ENCODE data around the gene ARFGAP1. TPM values are rescaled to one million over a fixed set of nuclear protein-coding genes. Genes with fewer than 3 reads are reported as not detected.

ARFGAP1 gene
- polyA plus RNA-seq, 1 experiment = 76.5 TPM

DNA sequence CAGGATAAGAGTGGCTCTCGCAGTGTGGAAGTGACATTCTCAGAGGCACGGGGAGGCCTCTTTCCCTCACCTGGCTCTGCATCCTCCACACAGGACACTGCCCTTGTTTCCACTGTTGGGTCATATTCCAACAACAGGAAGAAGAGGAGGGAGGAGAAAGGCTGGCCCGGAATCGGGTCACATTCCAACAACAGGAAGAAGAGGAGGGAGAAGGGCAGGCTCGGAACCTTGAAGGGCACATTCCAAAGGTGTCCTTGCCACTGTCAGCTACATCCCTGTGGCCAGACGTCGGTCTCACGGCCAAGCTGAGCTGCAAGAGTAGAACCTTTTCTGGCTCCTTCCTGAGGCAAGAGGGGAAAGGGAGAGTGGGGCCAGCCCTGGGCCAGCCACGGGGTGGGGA lies 63.1 kb downstream of the ARFGAP1 start:
- Histone ChIP-seq H3K36me3 (ENCODE audit: control insufficient read depth, insufficient read depth, low read length) (no peaks in the 10 kb centered on the region), H3K4me3 (ENCODE audit: low read depth, low read length) (no peak overlapping the region), H3K27me3 (ENCODE audit: control insufficient read depth, insufficient read depth, low read length) (no peaks in the 10 kb centered on the region; the same call in none of the 2 replicates)
- ChIA-PET CTCF (no interaction called here), POLR2A (no interaction called here)
- no peak for DNase-seq (ENCODE audit: low read depth)
- TF ChIP-seq, protein P1, sequence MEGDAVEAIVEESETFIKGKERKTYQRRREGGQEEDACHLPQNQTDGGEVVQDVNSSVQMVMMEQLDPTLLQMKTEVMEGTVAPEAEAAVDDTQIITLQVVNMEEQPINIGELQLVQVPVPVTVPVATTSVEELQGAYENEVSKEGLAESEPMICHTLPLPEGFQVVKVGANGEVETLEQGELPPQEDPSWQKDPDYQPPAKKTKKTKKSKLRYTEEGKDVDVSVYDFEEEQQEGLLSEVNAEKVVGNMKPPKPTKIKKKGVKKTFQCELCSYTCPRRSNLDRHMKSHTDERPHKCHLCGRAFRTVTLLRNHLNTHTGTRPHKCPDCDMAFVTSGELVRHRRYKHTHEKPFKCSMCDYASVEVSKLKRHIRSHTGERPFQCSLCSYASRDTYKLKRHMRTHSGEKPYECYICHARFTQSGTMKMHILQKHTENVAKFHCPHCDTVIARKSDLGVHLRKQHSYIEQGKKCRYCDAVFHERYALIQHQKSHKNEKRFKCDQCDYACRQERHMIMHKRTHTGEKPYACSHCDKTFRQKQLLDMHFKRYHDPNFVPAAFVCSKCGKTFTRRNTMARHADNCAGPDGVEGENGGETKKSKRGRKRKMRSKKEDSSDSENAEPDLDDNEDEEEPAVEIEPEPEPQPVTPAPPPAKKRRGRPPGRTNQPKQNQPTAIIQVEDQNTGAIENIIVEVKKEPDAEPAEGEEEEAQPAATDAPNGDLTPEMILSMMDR (IDR thresholded peaks at IDR 0.05; ENCODE audit: insufficient read depth, low read depth, low read length) = no peak

DNA sequence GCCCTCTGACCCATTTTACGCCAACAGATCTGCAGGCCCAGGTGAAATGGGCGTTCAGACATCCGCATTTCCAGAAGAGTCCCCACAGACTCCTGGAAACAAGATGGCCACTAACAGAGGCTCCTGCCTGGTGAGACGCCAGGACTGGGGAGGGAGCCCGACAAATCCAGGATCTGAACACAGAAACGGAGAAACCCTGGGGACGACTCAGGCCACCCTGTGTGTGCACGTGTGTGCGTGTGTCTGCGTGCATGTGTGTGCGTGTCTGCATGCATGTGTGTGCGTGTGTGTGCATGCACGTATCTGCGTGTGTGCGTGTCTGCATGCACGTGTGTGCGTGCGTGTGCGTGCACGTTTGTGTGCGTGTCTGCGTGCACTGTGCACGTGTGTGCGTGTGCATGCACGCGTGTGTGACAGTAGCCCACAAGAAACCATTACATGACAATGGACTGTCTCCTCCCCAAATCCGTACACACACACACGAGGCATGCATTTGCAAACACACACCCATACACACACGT lies 63.7 kb downstream of the ARFGAP1 start:
- TF ChIP-seq, protein P1 (IDR thresholded peaks at IDR 0.05; ENCODE audit: insufficient read depth, low read depth, low read length) = no peak
- POLR2A ChIA-PET = no interaction called here

DNA sequence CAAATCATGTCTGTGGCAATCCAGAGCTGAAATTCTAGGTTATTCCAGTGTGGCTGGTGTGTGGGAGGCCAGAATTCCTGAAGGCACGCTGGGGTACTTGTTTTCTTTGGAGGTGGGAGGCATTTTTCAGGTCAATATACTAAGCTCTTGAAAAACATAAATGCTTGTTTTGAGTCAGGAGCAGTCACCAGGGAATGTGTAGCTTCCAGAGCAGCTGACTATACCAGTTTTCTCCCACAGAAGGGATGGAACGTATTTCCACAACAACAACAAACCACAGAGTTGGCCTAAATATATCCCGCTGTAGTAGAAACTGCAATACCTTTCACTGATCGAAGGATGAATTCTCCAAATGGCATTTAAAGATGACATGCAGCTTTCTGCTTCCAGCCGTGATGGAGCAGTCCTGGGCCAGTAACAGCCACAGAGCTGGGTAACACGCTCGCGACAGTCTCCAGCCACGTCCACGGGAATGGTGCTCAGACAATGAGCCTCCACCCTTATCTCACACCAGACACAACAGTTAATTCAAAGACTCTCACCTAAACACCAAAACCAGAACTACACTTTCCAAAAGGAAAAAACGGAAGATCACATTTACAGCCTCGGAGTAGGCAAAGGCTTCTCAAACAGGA lies 65.3 kb downstream of the ARFGAP1 start:
- POLR2A ChIA-PET = no interaction called here
- TF ChIP-seq, protein P1 (IDR thresholded peaks at IDR 0.05; ENCODE audit: insufficient read depth, low read depth, low read length) = no peak
- Histone ChIP-seq H3K4me3 (ENCODE audit: low read depth, low read length) (no peak overlapping the region), H3K27me3 (ENCODE audit: control insufficient read depth, insufficient read depth, low read length) (peaks cover 1% of the 10 kb centered on the region), H3K36me3 (ENCODE audit: control insufficient read depth, insufficient read depth, low read length) (no peaks in the 10 kb centered on the region)
- CTCF ChIA-PET = interaction anchor here (1.2 kb wide), 1 partner anchor 28 kb away, joined by 3 read pairs; no protein-coding TSS in a partner anchor
- DNase-seq (ENCODE audit: low read depth) = no peak

More for the DNA sequence above, 63.7 kb downstream of the ARFGAP1 start:
- CTCF ChIA-PET = no interaction called here
- Histone ChIP-seq H3K27me3 (ENCODE audit: control insufficient read depth, insufficient read depth, low read length) (no peaks in the 10 kb centered on the region; the same call in none of the 2 replicates), H3K4me3 (ENCODE audit: low read depth, low read length) (no peak overlapping the region), H3K36me3 (ENCODE audit: control insufficient read depth, insufficient read depth, low read length) (no peaks in the 10 kb centered on the region)
- no peak for DNase-seq (ENCODE audit: low read depth)

Small RNA genes within 50 kb of the gene (small RNA-seq; reads per million reads assigned to genes)
- gene MIR3196 (ENCODE audit: insufficient read length, low read depth, low replicate concordance) (not detected), gene MIR4326 (ENCODE audit: insufficient read length, low read depth, low replicate concordance) (not detected), gene RNU6-994P (ENCODE audit: insufficient read length, low read depth, low replicate concordance) (not detected)

Other genes starting within 250 kb of the ARFGAP1 start
- 17.5 and 19.1 TPM in 2 replicates for gene YTHDF1, start 56.7 kb upstream of the ARFGAP1 start, polyA plus RNA-seq (2011; rRNA removed)
- gene BIRC7, start 36.9 kb upstream of the ARFGAP1 start, polyA plus RNA-seq (2011; rRNA removed) = not detected in 2 replicates
- not detected in 2 replicates for gene NKAIN4, start 18.4 kb upstream of the ARFGAP1 start, polyA plus RNA-seq (2011; rRNA removed)
- not detected in 2 replicates for gene COL20A1, start 20.4 kb downstream of the ARFGAP1 start, polyA plus RNA-seq (2011; rRNA removed)
- not detected in 2 replicates for gene CHRNA4, start 88.5 kb downstream of the ARFGAP1 start, polyA plus RNA-seq (2011; rRNA removed)
- not detected in 2 replicates for gene KCNQ2, start 199.8 kb downstream of the ARFGAP1 start, polyA plus RNA-seq (2011; rRNA removed)
- 8.3 and 9.4 TPM in 2 replicates for gene EEF1A2, start 226.3 kb downstream of the ARFGAP1 start, polyA plus RNA-seq (2011; rRNA removed)
- gene PPDPF, start 248.0 kb downstream of the ARFGAP1 start, polyA plus RNA-seq (2011; rRNA removed) = 16.5 and 26.9 TPM in 2 replicates

All from BJ (cell line).